HG03108 (cell line): ENCODE results near the gene CDH24.

Experiments
- ATAC-seq: cut with Tn5 transposase; IDR thresholded peaks from one replicate; pipeline ENCODE4 v1.9.1; 2021; ENCODE audit warnings: moderate library complexity; ENCODE audit not compliant: unreplicated experiment

The CDH24 gene

GRCh38 chr14:23045419-23046357 lies 11.6 kb downstream of the CDH24 start:
- ATAC-seq = no peak

DNA sequence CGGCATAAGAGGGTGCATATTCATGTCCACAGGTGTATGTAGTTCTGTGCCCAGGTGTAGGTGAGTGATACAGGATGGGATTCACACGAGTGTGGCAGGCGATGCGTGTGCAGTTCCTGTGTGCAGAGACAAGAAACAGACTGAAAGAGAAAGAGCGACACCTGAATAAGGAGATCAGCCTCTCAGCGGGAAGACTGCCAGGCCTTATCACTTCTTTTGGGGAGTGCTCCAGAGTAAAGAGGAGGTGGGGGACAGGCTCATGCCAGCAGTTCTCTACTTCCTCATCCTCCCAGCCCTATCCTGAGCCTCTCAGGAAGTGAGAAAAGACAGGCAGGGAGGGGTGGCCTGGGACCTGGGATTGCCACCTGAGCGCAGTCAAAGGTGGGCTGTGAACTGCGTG lies 12.5 kb downstream of the CDH24 start:
- ATAC-seq = no peak

- ATAC-seq = no peak
These were observed 13.6 kb downstream of the CDH24 start for GRCh38 chr14:23043754-23044153.

- no peak for ATAC-seq
These were observed 14.2 kb downstream of the CDH24 start for GRCh38 chr14:23043145-23043544.

DNA sequence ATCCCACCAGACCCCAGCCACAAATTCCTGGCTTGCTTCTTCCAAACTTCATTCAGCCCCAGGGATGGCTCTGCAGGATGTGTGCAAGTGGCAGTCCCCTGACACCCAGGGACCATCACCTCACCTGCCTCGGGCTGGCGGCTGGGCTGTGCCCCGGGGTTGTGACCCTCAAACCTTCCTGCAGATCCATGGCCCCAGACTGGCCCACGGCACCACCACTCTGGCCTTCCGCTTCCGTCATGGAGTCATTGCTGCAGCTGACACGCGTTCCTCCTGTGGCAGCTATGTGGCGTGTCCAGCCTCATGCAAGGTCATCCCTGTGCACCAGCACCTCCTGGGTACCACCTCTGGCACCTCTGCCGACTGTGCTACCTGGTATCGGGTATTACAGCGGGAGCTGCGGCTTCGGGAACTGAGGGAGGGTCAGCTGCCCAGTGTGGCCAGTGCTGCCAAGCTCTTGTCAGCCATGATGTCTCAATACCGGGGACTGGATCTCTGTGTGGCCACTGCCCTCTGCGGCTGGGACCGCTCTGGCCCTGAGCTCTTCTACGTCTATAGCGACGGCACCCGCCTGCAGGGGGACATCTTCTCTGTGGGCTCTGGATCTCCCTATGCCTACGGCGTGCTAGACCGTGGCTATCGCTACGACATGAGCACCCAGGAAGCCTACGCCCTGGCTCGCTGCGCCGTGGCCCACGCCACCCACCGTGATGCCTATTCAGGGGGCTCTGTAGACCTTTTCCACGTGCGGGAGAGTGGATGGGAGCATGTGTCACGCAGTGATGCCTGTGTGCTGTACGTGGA lies 15.0 kb downstream of the CDH24 start, which contains the start of gene PSMB11:
Gene PSMB11 (plus strand): TSS at position 51 of the 804 bp plus-strand sequence. CDS start 14 bp downstream, at position 65.
- ATAC-seq = no peak

DNA sequence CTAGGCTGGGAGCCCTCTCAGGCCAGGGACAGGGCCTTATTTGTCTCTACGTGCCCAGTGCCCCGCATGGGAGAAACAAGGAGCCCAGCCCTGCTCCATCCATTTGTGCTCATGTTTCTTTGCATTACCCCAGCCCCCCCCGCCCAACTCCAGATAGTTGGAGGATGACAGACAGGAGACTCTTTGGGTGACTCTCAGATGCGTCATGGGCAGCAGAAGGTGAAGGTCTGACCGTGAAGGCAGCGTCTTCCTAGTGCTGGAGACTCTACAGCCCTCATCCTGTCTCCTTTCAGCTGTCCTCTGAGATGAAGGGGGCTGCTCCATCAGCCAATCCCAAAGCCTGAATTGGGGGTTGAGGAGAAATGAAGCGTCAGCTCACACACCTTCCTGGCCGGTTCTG lies 15.6 kb downstream of the CDH24 start:
- no peak for ATAC-seq

GRCh38 chr14:23040100-23040499 lies 17.2 kb downstream of the CDH24 start:
- no peak for ATAC-seq

DNA sequence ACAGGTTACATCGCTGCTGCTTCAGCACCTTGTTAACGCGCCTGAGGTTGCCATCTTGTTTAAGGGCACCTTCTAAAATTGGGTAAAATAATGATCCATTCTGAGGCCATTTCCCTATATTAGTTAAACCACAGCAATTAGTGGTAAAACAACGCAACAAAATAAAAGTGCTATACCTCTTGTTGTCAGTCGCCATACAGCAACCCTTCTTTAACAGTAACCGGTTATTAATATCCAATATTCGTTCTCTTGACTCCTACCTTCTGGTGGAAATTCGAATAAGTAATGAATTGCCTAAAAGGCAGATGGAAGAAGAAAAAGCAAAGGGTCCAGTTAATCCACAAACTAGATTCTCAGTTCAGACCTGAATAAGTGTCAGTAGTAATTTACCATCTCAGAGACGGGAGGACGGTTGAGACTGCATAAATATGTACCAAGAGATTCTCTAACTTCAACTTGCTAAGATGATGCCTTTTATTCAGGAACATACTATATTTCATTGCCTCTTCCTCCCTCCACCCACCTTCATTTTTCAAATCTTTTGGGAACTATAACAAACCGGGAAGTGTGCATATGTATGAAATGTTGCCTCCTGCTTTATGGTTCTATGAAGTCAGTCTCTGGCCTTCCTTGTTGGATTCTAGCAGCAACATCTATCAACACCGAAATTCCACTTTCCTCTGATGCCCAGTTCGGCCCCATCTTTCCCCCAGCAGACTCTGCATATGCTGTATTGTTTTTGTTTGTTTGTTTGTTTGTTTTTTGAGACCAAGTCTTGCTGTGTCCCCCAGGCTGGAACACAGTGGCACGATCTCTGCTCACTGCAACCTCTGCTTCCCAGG lies 21.8 kb downstream of the CDH24 start:
- ATAC-seq = no peak

DNA sequence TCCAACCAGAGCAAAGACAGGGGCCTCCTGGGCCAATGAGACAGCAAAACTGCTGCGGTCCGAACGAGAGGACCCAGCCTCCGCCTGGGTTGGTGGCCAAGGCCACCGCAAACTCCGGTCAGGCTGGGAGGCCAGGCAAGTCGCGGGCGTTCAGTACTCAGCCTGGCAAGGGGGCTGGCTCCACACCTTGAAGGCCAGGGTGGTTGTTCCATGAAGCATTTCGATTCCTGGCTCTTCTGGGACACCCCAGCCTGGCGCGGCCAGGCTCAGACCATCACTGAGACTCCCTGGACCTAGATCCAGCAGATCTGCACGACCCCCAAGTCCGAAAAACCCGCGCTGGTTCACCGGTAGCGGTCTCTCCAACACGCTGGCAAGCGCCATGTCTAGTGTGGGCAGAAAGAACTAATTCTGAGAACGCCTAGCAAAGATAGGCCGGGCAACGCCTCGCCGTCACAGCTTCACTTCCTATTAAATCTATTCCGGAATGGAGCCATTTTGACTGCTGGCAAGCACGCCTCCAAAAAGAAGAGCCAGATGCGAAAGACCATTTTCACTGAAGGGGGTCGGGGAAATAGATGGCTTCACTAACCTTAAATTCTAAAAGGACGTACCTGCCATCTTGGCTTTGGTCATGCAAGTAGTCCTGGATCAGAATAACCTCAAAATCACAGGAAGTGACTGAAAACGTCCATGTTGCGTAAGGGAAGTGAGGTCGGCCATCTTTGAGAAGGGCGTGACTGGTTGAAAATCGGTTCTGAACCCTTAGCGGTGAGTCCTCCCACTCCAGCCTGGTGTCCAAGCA lies 22.6 kb downstream of the CDH24 start, which contains the start of gene PSMB5:
Gene PSMB5 (minus strand): TSS at position 403 of the 805 bp plus-strand sequence. CDS start 19 bp downstream, at position 384.
- ATAC-seq = peak; percentile 96

- no peak for ATAC-seq
These were observed 23.4 kb downstream of the CDH24 start for GRCh38 chr14:23033801-23034497.

GRCh38 chr14:23033251-23033727 lies 24.0 kb downstream of the CDH24 start:
- no peak for ATAC-seq

GRCh38 chr14:23030936-23031335 lies 26.4 kb downstream of the CDH24 start:
- no peak for ATAC-seq

DNA sequence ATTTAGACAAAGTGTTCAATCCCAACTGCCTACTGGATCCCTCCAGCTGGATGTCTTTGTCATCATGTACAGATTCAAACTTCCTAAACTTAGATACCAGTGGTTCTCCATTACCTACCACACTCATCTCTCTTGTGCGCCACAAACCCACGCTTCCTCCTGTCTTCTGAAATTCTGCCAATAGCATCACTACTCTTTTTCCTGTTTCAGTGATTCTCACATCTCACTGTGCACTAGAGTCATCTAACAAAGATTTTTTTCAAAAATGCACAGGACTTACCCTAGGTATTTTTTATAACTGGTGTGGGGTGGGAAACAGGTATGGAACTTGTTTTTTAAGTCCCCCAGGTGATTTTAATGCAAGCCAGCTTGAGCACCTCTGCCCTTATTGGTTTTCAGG lies 28.5 kb downstream of the CDH24 start:
- ATAC-seq = no peak

- no peak for ATAC-seq
These were observed 32.0 kb downstream of the CDH24 start for GRCh38 chr14:23025151-23025814.

DNA sequence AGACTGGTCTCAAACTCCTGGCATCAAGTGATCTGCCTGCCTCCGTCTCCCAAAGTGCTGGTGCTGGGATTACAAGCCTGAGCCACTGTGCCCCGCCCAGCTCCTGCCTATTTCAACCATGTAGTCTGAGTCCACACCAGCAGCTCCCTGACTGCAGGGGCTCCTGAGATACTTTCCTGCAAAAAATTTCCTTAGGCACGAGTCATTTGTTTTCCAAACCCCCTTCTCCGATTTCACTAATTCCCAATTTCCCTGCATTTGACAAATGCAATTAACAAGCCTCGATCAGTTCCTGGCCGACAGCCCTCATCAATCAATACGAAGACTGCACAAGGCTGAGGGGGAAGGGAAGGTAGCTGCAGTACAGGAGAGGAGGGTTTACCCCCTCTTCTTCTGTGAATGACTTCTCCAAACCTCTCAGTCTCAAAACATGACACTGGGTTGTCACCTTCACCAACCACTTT lies 32.7 kb downstream of the CDH24 start:
- no peak for ATAC-seq

DNA sequence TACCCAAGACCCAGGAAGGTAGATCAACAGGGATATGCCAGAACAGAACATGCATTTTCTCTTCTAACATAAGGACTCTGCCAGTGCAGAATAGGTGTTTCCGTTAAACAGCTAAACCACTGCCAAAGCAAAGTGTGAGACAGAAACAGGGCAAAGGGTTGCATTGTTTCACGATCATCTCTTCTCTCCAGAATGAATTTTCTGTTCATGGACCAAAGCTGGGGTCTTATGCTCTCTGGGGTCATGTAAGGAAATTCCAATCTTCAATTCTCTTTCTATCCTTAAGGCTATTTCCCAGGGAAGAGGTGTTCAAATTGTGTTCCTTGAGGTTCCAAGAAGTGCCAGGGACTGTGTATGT lies 33.5 kb downstream of the CDH24 start:
- no peak for ATAC-seq

- no peak for ATAC-seq
These were observed 34.1 kb downstream of the CDH24 start for GRCh38 chr14:23023022-23023794.

- ATAC-seq = no peak
These were observed 35.4 kb downstream of the CDH24 start for GRCh38 chr14:23021889-23022442.
